Nephron progenitor cell (in vitro differentiated cells): ENCODE data around the gene ANKRD16.

ENCODE experiments used
- DNase-seq: peaks from one replicate; pipeline ENCODE4 v3.0.0; 2021
- H3K27ac Mint-ChIP-seq: 2 replicates; pipeline ENCODE4 v1.8.0; 2021; ENCODE audit warnings: mild to moderate bottlenecking, moderate library complexity, mixed read lengths
- H3K27me3 Mint-ChIP-seq: 2 replicates; pipeline ENCODE4 v1.8.0; 2021; ENCODE audit warnings: mild to moderate bottlenecking, low read depth, mixed read lengths; ENCODE audit not compliant: poor library complexity
- H3K36me3 Mint-ChIP-seq: 2 replicates; pipeline ENCODE4 v1.8.0; 2021; ENCODE audit warnings: low read depth, mixed read lengths
- H3K4me1 Mint-ChIP-seq: 2 replicates; pipeline ENCODE4 v1.8.0; 2021; ENCODE audit warnings: mixed read lengths
- H3K4me3 Mint-ChIP-seq: 2 replicates; pipeline ENCODE4 v1.8.0; 2021; ENCODE audit warnings: mild to moderate bottlenecking, moderate library complexity, mixed read lengths
- H3K9me3 Mint-ChIP-seq: 2 replicates; pipeline ENCODE4 v1.8.0; 2021; ENCODE audit warnings: mild to moderate bottlenecking, moderate library complexity, mixed read lengths
- CTCF ChIP-seq: fragments of 200-600 bp; sonication (generic); IDR thresholded peaks from 2 replicates; pipeline ENCODE4 v1.5.0; 2021; ENCODE audit warnings: antibody characterized with exemption

Gene ANKRD16

GRCh38 chr10:5896208-5897052 is 6.7 kb upstream of the ANKRD16 start:
- H3K27ac Mint-ChIP-seq = peak overlapping the region; percentile 70
- H3K4me3 Mint-ChIP-seq = no peak overlapping the region
- H3K4me1 Mint-ChIP-seq = peaks cover 29% of the 10 kb centered on the region
- H3K36me3 Mint-ChIP-seq = peaks cover 74% of the 10 kb centered on the region
- no peak for TF ChIP-seq CTCF
- DNase-seq = no peak
- no peaks in the 10 kb centered on the region for H3K27me3 Mint-ChIP-seq
- peaks cover 15% of the 10 kb centered on the region for H3K9me3 Mint-ChIP-seq

- H3K4me3 Mint-ChIP-seq = no peak overlapping the region
- H3K36me3 Mint-ChIP-seq = peaks cover 74% of the 10 kb centered on the region
- peaks cover 35% of the 10 kb centered on the region for H3K4me1 Mint-ChIP-seq
- no peak for DNase-seq
- TF ChIP-seq CTCF = no peak
- peak overlapping the region; percentile 70 for H3K27ac Mint-ChIP-seq
- no peaks in the 10 kb centered on the region for H3K27me3 Mint-ChIP-seq
- H3K9me3 Mint-ChIP-seq = peaks cover 15% of the 10 kb centered on the region
Observed at GRCh38 chr10:5895804-5896203, 6.1 kb upstream of the ANKRD16 start.

- Mint-ChIP-seq H3K4me1 (peaks cover 40% of the 10 kb centered on the region), H3K9me3 (peaks cover 15% of the 10 kb centered on the region), H3K27me3 (no peaks in the 10 kb centered on the region), H3K36me3 (peaks cover 70% of the 10 kb centered on the region), H3K4me3 (no peak overlapping the region), H3K27ac (no peak overlapping the region)
- no peak for DNase-seq
- no peak for TF ChIP-seq CTCF
Observed at GRCh38 chr10:5895365-5895764, 5.7 kb upstream of the ANKRD16 start.

- DNase-seq = no peak
- Mint-ChIP-seq H3K36me3 (peaks cover 69% of the 10 kb centered on the region), H3K4me1 (peaks cover 40% of the 10 kb centered on the region), H3K27ac (peak overlapping the region; percentile 36), H3K27me3 (no peaks in the 10 kb centered on the region), H3K9me3 (peaks cover 15% of the 10 kb centered on the region), H3K4me3 (no peak overlapping the region)
- no peak for TF ChIP-seq CTCF
Observed at GRCh38 chr10:5894873-5895272, 5.2 kb upstream of the ANKRD16 start.

- Mint-ChIP-seq H3K4me1 (peaks cover 40% of the 10 kb centered on the region), H3K4me3 (no peak overlapping the region), H3K36me3 (peaks cover 68% of the 10 kb centered on the region), H3K27ac (peak overlapping the region; percentile 83), H3K27me3 (no peaks in the 10 kb centered on the region), H3K9me3 (peaks cover 15% of the 10 kb centered on the region)
- no peak for TF ChIP-seq CTCF
- DNase-seq = no peak
Observed at GRCh38 chr10:5894403-5894802, 4.7 kb upstream of the ANKRD16 start.

GRCh38 chr10:5893321-5893720 is 3.6 kb upstream of the ANKRD16 start:
- Mint-ChIP-seq H3K4me1 (peaks cover 46% of the 10 kb centered on the region), H3K4me3 (peak overlapping the region; percentile 6)
- no peak for DNase-seq

More at GRCh38 chr10:5893321-5893720, 3.6 kb upstream of the ANKRD16 start:
- Mint-ChIP-seq H3K36me3 (peaks cover 57% of the 10 kb centered on the region), H3K9me3 (peaks cover 14% of the 10 kb centered on the region), H3K27ac (peak overlapping the region; percentile 20), H3K27me3 (no peaks in the 10 kb centered on the region)
- TF ChIP-seq CTCF = no peak
